DOHH2 (cell line): ENCODE results near the gene SPTBN4.
"Not testable (repeated sequence)": the region's sequence is repeated elsewhere in the genome, so short reads cannot be mapped to it uniquely, and the experiment has no call there.

ENCODE experiments used
- CTCF ChIP-seq: fragments of 200-600 bp; sonication (generic); IDR thresholded peaks from one replicate; pipeline ENCODE4 v1.5.1; 2014; ENCODE audit warnings: antibody characterized with exemption, mild to moderate bottlenecking, low read depth, low read length; ENCODE audit not compliant: poor library complexity, severe bottlenecking
- EZH2phosphoT487 ChIP-seq: fragments of 200-600 bp; sonication (generic); IDR thresholded peaks from 2 replicates; pipeline ENCODE4 v1.6.1; 2017; ENCODE audit warnings: borderline replicate concordance, mild to moderate bottlenecking, antibody characterized with exemption, low read length, moderate library complexity, mixed read lengths

GRCh38 chr19:40428197-40428596 is 38.6 kb upstream of the SPTBN4 start:
- TF ChIP-seq CTCF, EZH2phosphoT487: not testable (repeated sequence)
